ENCODE measurements around the gene TRPM3.

- TF ChIP-seq CTCF (IDR thresholded peaks at IDR 0.05) = no peak
- no peak for TF ChIP-seq EZH2 (IDR thresholded peaks at IDR 0.05; ENCODE audit: borderline replicate concordance, insufficient read depth, low read depth, low read length, poor library complexity, severe bottlenecking)
These were observed 347.8 kb downstream of the TRPM3 start for GRCh38 chr9:70773579-70773978.
